Activated B cell treated with CpG ODN at 0.5 μM for 24 hours (primary cell): ENCODE measurements around the gene GLI3. TPM values are rescaled to one million over a fixed set of nuclear protein-coding genes. Genes with fewer than 3 reads are reported as not detected.

Source experiments
- ATAC-seq: fragments of 200-7000 bp; cut with Tn5 transposase; one replicate; pipeline ENCODE4 v1.10.0; 2021; ENCODE audit warnings: low read depth, mild to moderate bottlenecking, moderate library complexity
- CTCF ChIA-PET: fragments of 350-600 bp; sonication (Branson Sonifier 250); formaldehyde crosslinking; loops from one replicate; lab custom pipeline; 2021; ENCODE audit warnings: antibody characterized with exemption; lab: Charles Lee
- POLR2A ChIA-PET: fragments of 350-600 bp; sonication (Branson Sonifier 250); formaldehyde crosslinking; loops from one replicate; lab custom pipeline; 2021; ENCODE audit warnings: antibody characterized with exemption; lab: Charles Lee
- DNase-seq: peaks from one replicate; pipeline ENCODE4 v3.0.0; 2022
- H3K27ac Mint-ChIP-seq: one replicate; pipeline ENCODE4 v1.8.0; 2020; ENCODE audit warnings: mixed read lengths
- H3K27me3 Mint-ChIP-seq: one replicate; pipeline ENCODE4 v1.8.0; 2021; ENCODE audit warnings: mixed read lengths
- H3K36me3 Mint-ChIP-seq: one replicate; pipeline ENCODE4 v1.8.0; 2021; ENCODE audit warnings: low read depth, mixed read lengths
- H3K4me1 Mint-ChIP-seq: one replicate; pipeline ENCODE4 v1.8.0; 2021; ENCODE audit warnings: mixed read lengths
- H3K4me3 Mint-ChIP-seq: one replicate; pipeline ENCODE4 v1.8.0; 2020; ENCODE audit warnings: mild to moderate bottlenecking, mixed read lengths
- H3K9me3 Mint-ChIP-seq: one replicate; pipeline ENCODE4 v1.8.0; 2020; ENCODE audit warnings: mixed read lengths
- CTCF ChIP-seq: fragments of 200-600 bp; IDR thresholded peaks from one replicate; pipeline ENCODE4 v1.8.0; 2022; ENCODE audit warnings: antibody characterized with exemption, mild to moderate bottlenecking
- intact Hi-C: fragments of 100-400 bp; cut with micrococcal nuclease; formaldehyde crosslinking; loops from one replicate; pipeline ENCODE4 v1.15.1; 2024
- total RNA-seq: library from RNA; stranded (reverse); gene quantifications from 2 replicates; pipeline ENCODE4 v1.2.3, GENCODE V29; 2022

The GLI3 gene
- total RNA-seq, 1 donor from 2014 or later: not detected

- ChIA-PET POLR2A (no interaction called here), CTCF (no interaction called here)
- Mint-ChIP-seq H3K36me3 (no peaks in the 10 kb centered on the region), H3K4me1 (no peaks in the 10 kb centered on the region), H3K27ac (no peak overlapping the region), H3K9me3 (no peaks in the 10 kb centered on the region), H3K27me3 (peaks cover 8% of the 10 kb centered on the region), H3K4me3 (no peak overlapping the region)
- ATAC-seq: no peak
- TF ChIP-seq CTCF: no peak
- intact Hi-C loops: no loop called here
- DNase-seq: no peak
Observed at GRCh38 chr7:42152329-42153205, 84.4 kb downstream of the GLI3 start.

GRCh38 chr7:42151309-42151708 lies 85.7 kb downstream of the GLI3 start:
- Mint-ChIP-seq H3K27ac (no peak overlapping the region), H3K4me3 (no peak overlapping the region), H3K36me3 (no peaks in the 10 kb centered on the region), H3K27me3 (peaks cover 16% of the 10 kb centered on the region), H3K4me1 (no peaks in the 10 kb centered on the region), H3K9me3 (no peaks in the 10 kb centered on the region)
- ChIA-PET CTCF (no interaction called here), POLR2A (no interaction called here)
- ATAC-seq: no peak
- no peak for TF ChIP-seq CTCF
- intact Hi-C loops: no loop called here
- no peak for DNase-seq

- Mint-ChIP-seq H3K27ac (no peak overlapping the region), H3K9me3 (no peaks in the 10 kb centered on the region), H3K27me3 (peaks cover 16% of the 10 kb centered on the region), H3K4me1 (no peaks in the 10 kb centered on the region), H3K4me3 (no peak overlapping the region), H3K36me3 (no peaks in the 10 kb centered on the region)
- DNase-seq (no peak), ATAC-seq (no peak)
- POLR2A ChIA-PET: no interaction called here
- TF ChIP-seq CTCF: no peak
- intact Hi-C loops: no loop called here
- CTCF ChIA-PET: no interaction called here
Observed at GRCh38 chr7:42145539-42145938, 91.5 kb downstream of the GLI3 start.

- no peak for ATAC-seq
- CTCF ChIA-PET: no interaction called here
- POLR2A ChIA-PET: no interaction called here
- Mint-ChIP-seq H3K36me3 (no peaks in the 10 kb centered on the region), H3K27me3 (peaks cover 21% of the 10 kb centered on the region), H3K27ac (no peak overlapping the region), H3K9me3 (no peaks in the 10 kb centered on the region), H3K4me3 (no peak overlapping the region), H3K4me1 (no peaks in the 10 kb centered on the region)
- intact Hi-C loops: no loop called here
- DNase-seq: no peak
- TF ChIP-seq CTCF: no peak
Observed at GRCh38 chr7:42144604-42145003, 92.4 kb downstream of the GLI3 start.

- no peak for TF ChIP-seq CTCF
- ChIA-PET CTCF (no interaction called here), POLR2A (no interaction called here)
- intact Hi-C loops: no loop called here
- Mint-ChIP-seq H3K27me3 (peaks cover 21% of the 10 kb centered on the region), H3K9me3 (no peaks in the 10 kb centered on the region), H3K36me3 (no peaks in the 10 kb centered on the region), H3K4me3 (no peak overlapping the region), H3K27ac (no peak overlapping the region), H3K4me1 (no peaks in the 10 kb centered on the region)
- ATAC-seq (no peak), DNase-seq (no peak)
Observed at GRCh38 chr7:42143711-42144600, 93.1 kb downstream of the GLI3 start.
